Hypothalamus (tissue), 51 donors: ENCODE data around the gene ZCWPW2.
A peak's percentile ranks its signal among the peaks of the same experiment; 100 is the strongest.

Source experiments
- DNase-seq, 51 donors: peaks; one replicate each; lab custom pipeline; 2025; lab: John Stamatoyannopoulos, UW

The ZCWPW2 gene

DNA sequence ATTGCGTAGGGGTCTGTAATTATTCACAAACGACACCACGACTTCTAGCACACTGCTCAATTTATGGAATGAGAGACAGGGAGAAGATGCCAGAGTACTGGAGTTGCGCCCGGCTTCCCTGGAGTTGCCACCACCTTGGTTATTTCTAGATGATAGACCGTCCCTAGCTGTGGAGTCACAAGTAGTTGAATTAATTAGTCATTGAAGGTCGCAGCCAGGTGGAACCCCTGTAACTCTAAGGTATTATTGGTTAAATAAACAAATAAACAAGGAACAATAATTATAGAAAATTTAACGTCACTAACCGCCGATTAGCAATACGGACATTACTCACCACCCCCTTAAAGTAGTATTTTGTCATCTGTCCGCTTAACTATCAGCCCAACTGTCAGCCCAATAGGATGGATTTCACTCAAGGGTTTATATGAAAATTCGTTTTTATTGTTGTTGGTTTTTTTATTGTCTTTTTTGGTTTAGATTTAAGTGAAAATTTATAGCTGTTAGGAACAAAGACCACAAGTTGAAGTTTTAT lies 1.0 kb downstream of the ZCWPW2 start:
- DNase-seq: peak in 5 of 51 donors; percentile 18 to 47 (median 34)

DNA sequence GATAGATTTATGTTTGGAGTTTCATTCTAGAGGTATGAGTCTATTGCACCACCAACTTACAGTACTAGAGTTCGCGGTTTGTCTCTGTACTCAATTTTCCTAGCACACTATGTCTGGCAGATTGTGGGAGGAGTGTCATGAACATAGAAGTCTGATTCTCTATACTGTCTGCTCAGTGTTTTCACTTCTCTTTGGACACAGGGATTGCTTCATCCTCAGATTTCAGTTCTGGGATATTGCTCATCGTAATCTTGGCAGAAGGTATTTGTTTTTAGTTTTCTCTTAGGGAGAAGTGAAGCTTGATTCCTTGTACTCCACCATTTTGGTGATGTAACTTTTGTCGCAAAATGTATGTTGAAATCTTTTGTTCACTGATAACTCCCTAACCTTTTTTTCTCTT lies 27.9 kb downstream of the ZCWPW2 start:
- no peak for DNase-seq

DNA sequence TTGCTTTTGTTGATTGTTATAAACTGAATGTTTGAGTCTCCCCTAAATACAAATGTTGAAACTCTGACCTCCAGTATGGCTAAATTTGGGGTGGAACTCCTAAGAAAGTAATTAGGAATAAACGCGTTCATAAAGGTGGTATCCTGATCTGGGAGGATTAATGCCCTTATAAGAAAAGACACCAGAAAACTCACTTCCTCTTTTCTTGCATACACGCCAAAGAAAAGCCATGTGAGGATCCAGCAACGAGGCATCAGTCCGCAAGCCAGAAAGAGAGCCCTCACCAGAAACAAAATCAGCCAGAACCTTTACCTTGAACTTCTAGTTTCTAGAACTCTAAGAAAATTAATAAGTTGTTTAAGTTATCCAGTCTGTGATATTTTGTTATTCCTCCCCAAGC lies 37.5 kb downstream of the ZCWPW2 start:
- no peak for DNase-seq

DNA sequence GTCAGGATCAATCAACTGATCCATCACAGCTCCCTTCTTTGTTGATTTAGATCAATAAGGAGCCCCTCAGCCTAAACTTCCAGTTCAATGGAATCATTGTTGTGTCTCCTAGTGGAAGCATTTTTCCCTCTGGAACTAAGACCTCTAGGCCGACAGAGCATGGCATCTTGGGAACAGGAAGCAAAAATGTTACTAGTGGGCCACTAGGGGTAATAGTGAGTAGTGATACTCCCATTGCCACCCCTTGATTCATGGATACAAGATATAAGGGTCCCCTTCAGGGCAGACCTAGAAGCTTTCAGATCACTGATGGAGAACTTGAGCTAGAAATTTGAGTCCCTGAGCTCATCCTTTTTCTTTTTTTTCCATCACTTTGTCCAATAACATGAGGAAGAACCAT lies 40.5 kb downstream of the ZCWPW2 start:
- DNase-seq: no peak

DNA sequence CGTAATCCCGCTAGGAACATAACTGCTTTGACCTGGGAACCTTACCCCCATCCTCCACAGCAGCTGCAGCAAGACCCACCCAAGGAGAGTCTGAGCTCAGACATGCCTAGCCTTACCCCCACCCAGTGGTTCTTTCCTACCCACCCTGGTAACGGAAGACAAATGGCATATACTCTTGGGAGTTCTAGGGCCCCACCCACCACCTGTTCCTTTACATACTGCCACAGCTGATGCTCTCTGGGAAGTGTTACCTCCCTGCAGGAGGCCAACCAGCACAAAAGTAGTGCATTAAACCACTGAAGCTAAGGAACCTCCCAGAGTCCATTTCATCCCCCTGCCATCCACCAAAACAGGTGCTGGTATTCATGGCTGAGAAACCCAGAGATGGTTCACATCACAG lies 50.7 kb downstream of the ZCWPW2 start:
- DNase-seq: no peak

DNA sequence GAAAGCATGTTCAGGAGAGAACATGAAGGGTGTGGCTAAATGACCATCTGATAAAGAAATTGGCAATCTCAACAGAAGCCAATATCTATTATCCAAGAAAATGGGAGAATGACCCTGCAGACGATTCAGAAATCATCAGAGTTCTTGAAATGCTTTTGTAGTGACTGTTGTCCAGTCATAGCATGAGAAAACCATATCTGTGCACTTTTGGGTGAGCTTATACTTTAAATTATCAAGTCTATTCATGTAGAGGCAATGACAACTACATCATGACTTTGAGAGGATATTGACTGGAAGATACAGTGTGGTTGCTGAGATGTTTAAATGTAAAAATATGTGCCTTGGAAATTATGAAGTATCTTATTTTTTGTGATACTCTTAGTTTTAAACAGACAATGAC lies 57.7 kb downstream of the ZCWPW2 start:
- no peak for DNase-seq

DNA sequence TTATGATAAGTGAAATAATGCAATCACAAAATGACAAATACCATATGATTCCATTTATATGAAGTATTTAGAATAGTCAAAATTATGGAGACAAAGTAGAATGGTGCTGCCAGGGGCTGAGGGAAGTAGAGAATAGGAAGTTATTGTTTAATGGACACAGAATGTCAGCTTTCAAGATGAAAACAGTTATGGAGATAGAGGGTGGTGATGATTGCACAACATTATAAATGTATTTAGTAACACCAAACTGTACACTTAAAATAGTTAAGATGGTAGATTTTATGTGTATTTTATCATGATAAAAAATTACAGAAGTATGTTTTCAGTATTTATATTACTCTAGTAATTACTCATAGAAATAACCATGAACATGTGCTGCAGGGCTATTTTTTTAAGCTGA lies 100.9 kb downstream of the ZCWPW2 start:
- DNase-seq: no peak

DNA sequence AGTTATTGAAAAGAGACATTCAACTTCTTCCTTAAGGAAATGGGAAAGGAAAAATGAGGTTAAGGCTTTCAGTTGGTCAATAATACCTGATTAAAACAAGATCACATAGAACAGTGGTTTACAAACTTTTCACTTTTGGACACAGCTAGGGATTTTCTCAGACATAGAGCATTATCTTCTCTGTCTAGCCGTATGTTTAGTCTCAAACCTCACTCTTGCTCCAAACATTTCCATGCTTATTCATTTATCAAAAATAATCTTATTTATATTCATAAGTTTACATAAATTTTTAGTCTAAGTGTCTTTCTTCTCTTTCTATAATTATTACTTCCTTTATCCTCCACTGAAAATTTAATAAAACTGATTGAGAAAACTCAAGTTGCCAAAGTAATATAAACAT lies 114.3 kb downstream of the ZCWPW2 start:
- DNase-seq: no peak

DNA sequence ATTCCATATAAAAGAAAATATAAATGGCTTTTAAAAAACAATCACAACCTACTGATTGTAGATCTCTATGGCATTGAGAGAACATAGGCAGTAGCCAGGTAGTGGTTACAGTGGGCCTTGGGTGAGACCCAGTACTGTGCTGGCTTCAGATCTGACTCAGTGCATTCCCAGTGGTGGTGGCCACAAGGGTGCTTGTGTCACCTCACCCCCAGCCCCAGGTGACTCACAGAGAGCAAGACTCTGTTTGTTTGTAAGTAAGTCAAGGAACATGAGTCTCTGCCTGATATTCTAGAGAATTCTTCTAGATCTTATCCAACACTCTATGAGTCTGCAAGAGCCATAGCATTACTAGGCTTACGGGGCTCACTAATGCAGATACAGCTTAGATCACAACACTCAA lies 118.9 kb downstream of the ZCWPW2 start:
- no peak for DNase-seq

DNA sequence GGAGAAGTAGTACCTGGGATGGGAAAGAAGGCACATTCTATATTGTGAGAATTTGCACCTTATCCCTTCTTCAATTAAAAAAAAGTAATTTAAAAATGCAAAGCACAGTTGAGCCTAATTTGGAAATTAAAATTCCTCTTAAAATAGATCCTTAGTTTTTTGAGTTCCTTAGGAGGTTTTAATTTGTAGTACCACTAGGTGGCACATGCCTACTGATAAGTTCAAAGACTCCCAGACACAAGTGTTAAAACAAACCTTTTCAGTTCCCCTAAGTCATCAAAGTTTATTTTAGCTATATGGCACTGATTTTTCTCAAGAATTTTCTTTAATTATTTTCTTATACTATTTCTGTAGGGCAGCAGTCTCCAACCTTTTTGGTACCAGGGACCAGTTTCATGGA lies 127.7 kb downstream of the ZCWPW2 start:
- DNase-seq: peak in 1 of 51 donors; percentile 1

DNA sequence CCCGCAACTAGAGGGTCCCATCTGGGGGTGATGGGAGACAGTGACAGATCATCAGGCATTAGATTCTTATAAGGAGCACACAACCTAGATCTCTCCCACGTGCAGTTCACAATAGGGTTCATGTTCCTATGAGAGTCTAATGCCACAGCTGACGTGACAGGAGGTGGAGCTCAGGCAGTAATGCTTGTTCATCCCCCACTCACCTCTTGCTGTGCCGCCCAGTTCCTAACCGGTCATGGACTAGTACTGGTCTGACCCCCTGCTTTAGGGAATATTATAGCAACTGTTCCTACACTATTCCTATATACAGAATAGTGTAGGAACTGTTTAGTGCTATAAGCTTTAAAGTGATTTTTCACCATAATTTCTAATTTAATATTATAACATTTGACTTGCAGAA lies 128.2 kb downstream of the ZCWPW2 start:
- DNase-seq: no peak

DNA sequence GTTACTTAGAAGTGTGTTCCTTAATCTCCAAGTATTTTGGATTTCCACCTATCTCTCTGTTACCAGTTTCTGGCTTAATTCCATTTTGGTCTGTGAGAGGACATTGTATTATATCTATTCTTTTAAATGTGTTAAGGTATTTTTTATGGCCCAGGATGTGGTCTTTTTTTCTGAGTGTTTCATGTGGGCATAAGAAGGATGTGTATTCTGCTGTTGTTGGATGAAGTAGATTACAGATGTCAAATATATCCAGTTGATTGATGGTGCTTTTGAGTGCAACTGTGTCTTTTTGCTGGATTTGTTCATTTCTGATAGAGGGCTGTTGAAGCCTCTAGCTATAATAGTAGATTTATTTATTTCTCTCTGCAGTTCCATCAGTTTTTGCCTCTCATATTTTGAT lies 136.6 kb downstream of the ZCWPW2 start:
- no peak for DNase-seq

DNA sequence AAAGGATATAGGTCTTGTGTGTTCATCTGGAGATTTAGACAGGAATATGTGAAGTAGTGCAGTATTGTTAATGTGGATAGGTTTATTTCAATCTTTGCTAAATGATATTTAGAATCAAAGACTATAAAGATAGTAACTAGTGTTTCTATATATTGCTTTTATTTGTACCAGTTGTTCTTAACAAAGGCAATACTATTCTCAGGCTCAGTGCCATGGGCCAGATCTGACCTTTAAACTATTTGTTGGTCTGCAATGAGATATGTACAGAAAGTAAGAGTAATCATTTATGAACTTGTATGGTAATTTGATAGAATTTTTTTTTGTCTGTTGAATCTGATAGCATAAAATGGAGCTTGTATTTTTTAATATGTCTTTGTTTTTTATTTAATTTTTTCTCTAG lies 146.8 kb downstream of the ZCWPW2 start:
- no peak for DNase-seq

DNA sequence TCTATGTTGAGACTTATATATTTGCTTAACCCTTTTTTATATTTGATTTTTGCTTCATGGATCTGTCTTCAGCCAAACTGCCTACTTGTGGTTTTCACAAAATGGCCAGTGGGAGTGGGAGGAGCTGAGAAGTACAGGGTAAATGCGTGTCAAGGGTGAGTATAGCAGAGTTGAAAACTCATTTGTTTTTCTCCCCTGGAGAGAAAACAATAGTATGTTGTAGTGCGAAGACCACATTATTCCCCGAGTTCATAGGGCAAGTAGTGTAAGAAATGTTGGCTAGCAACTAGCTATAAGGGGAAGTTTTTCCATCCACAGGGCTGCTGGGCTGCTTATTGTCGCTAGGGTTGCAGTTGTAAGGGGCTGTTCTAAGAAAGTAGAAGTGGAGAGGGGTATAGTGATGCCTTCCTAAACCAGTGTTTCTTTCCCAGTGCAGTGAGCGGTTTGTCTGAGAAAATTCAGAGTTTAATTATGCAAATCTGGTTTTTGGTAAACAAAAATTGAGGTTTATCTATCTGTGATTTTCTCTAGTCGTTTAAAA lies 153.9 kb downstream of the ZCWPW2 start:
- no peak for DNase-seq

DNA sequence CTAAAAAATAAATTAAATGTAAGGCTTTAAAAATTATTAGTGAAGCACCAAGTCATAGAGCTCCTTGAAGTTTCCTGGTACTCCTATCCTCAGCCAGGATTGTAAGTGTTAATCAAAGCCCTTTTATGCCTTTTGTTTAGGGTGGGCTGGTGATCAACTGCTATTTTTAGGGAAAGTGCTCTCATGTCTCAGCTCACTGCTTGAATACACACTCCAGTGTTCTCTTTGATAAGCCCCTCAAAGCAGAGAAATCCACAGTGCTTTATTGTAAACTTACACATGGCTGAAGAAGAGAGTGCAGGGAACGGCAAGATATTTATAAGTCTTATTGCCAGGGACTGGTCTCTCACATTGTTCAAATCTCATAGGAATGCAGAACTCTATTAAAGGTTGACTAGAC lies 156.5 kb downstream of the ZCWPW2 start:
- no peak for DNase-seq

DNA sequence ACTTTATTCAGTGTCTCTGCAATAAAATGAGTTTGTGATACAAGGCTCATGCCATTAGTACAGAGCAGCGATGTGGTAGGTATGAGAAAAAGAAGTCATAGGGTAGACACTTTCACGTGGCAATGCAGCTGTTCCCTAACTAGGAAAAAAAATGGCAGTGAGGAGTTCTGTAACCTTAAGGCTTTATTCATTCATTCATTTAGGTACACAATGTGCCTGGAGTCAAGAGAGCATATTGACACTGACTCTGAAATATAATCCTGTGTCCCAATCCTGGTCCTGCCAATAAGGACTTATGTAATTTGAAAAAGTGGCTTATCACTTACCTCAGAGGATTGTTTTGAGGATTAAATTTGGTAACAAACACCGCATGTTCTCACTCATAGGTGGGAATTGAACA lies 173.1 kb downstream of the ZCWPW2 start:
- DNase-seq: no peak

DNA sequence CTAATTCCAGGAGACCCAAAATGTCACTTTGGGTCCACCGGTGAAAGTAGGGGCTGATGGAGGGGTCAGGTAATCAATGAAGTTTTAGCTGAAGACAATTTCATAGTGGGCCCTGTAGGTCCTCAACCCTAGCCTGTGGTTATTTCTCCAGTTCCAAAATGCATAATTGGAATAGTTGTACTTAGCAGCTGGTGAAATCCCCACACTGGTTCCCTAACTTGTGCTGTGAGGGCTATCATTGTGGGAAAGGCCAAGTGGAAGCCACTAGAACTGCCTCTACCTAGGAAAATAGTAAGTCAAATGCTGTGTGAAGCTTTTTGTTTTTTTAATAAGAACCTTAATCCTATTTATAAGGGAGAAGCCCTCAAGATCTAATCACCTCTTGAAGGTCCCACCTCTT lies 193.8 kb downstream of the ZCWPW2 start:
- DNase-seq: no peak

DNA sequence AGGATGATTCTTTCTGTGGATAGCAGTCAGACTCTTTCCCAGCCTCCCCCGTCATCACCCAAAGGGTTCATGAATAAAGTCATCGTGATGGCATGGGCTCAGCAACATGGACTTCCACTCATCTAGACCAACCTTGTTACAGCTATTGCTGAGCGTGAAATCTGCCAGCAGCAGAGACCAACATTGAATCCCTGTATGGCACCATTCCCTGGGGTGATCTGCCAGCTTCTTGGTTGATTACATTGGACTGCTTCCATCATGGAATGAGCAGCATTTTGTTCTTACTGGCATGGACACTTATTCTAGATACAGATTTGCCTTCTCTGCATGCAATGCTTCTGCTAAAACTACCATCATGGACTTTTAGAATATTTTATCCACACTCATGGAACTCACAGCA lies 195.7 kb downstream of the ZCWPW2 start:
- peak in 2 of 51 donors; percentile 1 to 10 for DNase-seq

DNA sequence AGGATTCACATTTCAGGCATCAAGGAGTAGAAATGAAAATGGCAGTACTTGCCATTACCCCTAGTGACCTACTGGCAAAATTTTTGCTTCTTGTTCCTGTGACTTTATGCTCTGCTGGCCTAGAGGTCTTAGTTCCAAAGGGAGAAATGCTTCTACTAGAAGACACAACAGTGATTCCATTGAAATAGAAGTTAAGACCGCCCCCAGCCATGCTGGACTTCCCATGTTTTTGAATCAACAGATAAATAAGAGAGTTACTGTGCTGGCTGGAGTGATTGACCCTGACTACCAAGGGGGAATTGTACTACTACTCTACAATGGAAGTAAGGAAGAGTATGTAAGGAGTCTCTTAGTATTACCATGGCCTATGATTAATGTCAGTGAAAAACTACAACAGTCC lies 196.3 kb downstream of the ZCWPW2 start:
- no peak for DNase-seq

DNA sequence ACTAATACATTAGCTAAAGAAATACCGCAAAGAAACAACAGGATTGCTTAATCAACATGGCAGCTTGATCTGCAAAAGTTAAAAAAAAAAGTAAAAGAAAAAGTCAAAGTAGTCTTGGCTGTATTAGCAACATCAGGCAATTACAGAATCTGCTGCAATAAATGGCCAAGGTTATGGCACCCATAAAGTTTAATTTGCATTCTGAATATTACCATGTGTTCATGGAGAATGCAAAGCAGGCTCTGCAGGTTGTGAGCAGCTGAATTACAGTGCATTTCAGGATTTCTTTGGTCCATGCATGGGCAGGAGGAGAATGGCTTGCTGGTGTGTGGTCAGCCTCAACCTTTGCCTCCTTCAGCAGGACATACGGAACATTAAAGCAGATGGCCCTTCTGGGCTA lies 199.2 kb downstream of the ZCWPW2 start:
- no peak for DNase-seq

DNA sequence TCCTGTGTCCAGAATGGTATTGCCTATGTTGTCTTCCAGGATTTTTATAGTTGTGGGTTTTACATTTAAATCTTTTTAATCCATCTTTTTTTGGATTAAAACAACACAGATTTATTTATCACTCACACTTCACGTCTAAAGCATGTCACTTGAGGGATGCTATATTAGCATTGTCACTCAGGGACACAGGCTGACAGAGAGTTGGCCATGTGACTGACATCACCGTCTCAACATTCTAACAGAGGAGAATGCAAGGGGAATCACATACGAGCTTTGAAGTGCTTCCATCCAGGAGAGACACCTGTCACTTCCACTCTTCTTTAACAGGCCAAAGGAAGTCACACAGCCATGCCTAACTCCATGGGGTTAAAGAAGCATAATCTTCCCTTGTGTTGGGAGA lies 204.7 kb downstream of the ZCWPW2 start:
- no peak for DNase-seq

DNA sequence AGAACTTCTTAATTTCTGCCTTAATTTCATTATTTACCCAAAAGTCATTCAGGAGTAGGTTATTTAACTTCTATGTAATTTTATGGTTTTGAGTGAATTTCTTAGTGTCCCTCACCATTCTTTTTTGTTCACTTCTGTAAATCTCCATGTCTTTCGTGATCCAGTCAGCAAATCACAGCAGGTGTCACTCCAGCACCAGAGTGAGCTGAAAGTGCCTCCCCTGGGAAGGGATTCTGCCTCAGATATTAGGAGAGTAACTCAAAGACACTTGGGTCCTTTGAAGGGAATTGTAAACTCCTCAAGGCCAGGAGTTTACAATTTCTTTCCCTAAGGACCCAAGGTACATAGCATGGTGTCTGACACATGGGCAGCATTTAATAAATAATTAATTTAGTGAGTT lies 207.7 kb downstream of the ZCWPW2 start:
- no peak for DNase-seq

DNA sequence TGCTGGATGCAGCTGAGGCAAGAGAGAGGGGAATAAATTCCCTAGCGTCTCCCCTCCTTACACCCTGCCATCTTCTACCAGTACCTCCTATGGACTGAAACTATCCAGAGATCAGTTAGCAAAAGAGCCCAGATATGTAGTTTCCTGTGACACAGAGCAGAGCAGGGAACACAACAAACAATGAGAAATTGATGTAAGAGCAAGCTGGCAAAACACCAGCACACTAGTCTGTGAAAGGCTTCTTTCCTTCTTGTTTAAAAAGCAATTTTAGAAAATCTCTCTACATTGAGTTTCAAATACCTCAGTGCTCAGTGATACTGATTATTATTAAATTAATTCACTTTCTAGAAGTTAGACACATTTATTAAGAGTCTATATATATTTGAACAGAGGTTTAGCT lies 215.7 kb downstream of the ZCWPW2 start:
- peak in 1 of 51 donors; percentile 6 for DNase-seq
